Limb (tissue), 2 donors: ENCODE results near the gene IL19.

Experiments used
- DNase-seq, 2 donors: peaks; one replicate each; pipeline ENCODE4 v3.0.0-alpha.2; 2016; ENCODE audit errors: extremely low spot score in 2 of 2

The IL19 gene, protein sequence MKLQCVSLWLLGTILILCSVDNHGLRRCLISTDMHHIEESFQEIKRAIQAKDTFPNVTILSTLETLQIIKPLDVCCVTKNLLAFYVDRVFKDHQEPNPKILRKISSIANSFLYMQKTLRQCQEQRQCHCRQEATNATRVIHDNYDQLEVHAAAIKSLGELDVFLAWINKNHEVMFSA

GRCh38 chr1:206770531-206771337 is at the start of gene IL19:
Gene IL19 (plus strand): TSS chr1:206770773. CDS start chr1:206836663, 65,890 bp downstream.
- no peak for DNase-seq

DNA sequence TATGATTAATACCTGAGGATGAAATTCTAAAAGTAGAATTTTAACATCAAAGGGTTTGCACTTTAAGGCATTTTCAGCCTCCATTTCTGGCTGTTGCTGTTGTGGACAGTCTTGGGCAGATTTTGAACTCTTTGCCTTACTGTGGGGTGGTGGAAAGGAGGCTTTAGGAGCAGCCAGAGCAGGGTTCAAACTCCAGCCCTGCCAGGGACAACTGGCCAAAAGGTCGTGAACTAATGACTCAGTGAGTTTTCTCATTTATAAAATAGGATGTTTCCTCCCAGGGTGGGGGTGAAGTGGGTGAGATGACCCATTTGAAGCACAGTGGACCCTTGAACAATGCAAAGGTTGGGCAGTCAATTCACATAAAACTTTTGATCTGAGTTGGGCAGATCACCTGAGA is 49.1 kb upstream of the IL19 start:
- DNase-seq = no peak

DNA sequence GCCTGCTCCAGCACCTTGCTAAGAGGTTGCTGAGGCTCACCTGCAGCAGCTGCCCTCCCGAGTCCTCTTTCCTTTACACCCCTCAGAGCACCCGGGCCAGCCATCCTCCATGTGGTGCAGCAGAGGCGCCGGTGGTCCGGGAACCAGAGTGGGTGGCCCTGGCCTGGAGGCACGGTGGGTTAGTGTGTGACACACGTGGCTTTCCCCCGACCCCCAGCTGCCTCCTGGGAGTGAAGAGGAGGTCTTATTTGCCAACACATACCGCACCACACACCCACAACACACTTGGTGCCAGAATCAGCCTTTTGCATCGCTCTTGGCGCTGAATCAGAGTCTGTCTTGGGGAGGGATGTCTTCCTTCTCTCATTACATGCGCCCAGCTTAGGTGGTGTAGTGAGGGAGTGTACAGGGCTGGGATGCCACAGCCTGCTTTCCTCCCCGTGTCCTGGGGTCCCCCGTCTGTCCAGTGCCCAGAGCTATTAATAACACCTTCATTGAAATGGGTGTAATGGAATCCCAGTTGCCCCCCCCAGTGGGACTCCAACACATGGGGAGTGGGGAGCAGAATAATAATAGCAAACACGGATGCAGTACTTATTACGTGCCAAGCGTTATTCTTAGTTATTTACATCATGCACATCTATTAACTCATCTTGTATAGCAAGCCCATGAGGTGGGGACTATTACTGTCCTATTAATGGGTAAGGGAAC is 47.7 kb upstream of the IL19 start:
- DNase-seq = no peak

GRCh38 chr1:206723462-206723804 is 47.1 kb upstream of the IL19 start:
- DNase-seq = no peak

GRCh38 chr1:206723805-206724472 is 46.6 kb upstream of the IL19 start:
- DNase-seq = no peak

DNA sequence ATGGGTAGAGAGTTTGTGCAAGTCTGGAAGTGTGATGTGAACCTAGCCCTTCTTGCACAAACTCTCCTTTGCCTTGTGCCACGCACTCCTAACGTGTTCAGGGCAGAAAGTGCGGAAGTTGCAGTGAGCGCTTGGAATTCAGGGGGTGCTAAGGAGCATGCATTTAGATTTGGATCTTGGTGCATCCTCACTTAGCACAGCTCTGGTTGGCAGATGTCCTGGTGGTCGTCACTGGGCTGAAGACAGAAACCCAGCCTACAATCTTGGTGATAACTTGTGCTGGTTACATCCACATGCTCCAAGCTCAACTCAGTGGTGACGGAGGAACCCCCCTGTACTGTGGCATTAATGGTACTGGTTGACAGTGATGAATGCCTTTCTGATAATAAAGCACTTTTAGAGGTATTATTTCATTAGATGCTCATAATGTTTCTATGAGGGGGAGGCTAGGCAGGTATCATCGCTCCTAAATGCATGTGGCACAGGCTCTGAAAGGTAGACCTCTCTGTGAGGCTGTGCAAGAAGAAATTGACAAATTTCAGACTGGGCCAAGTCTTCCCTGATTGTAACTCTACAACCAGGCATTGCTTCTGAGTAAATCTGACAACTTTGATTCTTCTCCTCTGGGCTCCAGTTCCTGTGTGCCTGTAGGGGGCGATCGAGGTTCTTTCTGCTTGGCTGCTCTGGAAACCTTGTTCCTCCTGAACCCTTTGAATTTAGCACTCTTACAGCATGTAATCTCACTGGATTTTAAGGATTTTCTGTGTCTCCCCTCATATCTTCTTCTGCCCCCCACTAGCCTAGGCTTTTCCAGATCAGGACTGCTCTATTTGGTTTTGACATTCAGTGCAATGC is 45.2 kb upstream of the IL19 start:
- DNase-seq = no peak

DNA sequence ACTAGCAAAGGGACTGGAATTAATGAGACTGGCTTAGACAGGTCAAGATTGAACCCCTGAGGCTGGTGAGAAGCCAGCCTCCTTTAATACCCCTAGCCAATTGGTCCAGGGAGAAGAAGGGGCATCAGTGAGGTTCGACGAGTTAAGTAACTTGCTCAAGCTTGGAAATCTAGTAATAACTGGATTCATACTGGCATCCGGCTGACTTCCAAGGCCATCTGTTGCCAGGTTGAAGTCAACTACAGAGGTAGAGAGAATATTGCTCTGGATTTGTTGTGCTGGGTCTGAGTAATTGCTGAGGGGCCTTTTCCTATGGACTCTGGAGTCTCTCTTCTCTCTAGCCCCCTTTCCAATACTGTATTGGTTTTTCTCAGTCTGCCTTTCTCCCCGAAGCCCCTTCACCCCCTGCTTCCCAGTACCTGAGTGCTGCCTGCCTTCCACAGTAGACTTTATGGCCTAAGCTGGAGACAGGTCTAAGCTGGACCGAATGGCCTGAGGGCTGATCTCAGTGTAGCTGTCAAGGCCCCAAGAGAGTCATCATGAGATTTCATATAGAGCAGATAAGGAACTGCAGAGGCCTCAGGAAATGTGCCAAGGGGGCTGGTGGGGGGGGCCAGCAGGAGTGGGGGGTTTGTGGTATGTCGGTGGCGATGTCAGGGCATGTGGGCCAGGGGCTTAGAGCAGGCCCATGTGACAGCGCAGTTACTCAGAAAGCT is 42.4 kb upstream of the IL19 start:
- DNase-seq = no peak

- no peak for DNase-seq
Observed at GRCh38 chr1:206728697-206728987, 41.9 kb upstream of the IL19 start.

GRCh38 chr1:206729050-206729449 is 41.5 kb upstream of the IL19 start:
- DNase-seq = no peak

GRCh38 chr1:206729507-206729906 is 41.1 kb upstream of the IL19 start:
- DNase-seq = no peak

DNA sequence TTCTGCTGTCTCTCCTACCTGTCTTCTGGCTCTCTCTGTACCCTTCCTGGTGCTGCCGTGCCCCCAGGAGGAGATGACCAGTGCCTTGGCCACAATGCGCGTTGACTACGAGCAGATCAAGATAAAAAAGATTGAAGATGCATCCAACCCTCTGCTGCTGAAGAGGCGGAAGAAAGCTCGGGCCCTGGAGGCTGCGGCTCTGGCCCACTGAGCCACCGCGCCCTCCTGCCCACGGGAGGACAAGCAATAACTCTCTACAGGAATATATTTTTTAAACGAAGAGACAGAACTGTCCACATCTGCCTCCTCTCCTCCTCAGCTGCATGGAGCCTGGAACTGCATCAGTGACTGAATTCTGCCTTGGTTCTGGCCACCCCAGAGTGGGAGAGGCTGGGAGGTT is 38.1 kb upstream of the IL19 start:
- no peak for DNase-seq

DNA sequence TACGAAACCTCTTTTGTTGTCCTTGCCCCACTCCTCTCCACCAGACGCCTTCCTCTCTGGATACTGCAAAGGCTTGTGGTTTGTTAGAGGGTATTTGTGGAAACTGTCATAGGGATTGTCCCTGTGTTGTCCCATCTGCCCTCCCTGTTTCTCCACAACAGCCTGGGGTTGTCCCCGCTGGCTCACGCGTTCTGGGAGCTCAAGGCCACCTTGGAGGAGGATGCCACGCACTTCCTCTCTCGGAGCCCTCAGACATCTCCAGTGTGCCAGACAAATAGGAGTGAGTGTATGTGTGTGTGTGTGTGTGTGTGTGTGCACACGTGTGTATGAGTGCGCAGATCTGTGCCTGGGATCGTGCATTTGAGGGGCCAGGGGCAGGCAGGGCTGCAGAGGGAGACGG is 37.6 kb upstream of the IL19 start:
- no peak for DNase-seq

DNA sequence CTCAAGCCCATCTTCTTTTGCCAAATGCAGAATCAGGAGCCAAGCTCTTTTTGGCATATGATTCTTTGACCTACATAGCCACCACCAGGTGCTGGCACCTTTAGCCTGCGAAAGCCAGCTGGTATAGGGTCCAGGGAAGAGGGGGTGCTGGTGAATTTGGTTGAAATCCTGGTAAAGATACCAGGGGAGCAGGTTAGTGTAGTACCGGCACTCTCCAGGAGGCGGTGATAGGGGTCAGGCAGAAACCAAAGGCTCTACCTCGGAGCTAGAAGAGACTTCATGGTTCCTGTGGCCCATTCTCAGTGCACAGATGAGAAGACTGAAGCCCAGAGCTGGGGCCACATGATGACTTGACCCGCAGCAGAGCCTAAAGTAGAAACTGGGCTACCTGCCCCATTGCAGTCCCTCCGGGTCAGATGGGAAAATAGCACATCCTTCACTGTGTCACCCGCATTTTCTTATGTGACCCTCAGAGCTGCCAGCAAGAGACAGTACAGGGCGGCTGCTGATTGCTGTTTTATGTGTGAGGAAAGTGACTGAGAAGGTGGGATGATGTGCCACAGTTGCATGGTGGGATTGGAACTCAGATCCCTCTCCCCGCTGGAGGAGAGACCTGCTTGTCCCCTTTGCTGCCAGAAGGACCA is 36.0 kb upstream of the IL19 start:
- DNase-seq = peak in 1 of 2 donors; percentile 72

- no peak for DNase-seq
Observed at GRCh38 chr1:206735553-206736031, 35.0 kb upstream of the IL19 start.

DNA sequence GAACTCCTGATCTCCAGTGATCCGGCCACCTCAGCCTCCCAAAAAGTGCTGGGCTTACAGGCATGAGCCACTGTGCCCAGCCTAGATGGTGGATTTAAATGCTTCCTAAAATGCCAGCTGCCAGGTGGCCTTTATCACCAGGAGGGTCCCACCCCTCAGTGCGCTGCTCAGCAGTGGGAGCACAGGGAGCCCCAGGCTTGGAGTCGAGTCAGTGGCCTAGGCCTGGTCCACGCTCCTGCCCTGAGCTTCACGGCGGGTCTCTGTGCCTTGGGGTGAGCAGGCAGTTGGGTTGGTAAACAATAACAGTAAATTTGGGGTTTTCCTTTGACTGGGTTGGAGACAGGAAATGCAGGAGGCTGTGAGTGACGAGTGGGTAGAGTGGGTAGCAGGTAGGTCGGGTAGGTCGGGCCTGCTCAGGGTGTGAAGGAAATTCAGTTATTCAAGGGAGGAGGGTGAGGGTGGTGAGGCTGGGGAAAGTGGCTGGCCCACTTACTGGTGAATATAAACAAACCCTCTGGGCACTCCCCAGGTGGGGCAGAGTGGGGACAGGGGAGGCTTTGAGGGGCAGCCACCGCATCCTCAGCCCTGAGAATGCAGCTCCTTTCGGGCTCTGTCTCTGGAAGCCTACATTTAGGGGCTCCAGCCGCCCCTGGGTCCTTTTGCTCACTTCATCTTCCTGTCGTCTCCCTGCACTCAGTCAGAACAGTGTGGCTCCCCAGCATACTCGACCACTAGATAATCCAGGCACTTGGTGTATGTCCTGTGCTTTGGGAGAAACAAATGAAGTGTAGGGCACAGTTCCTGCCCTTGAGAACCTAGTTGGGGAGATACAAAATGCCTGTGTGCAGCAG is 33.5 kb upstream of the IL19 start:
- DNase-seq = no peak

DNA sequence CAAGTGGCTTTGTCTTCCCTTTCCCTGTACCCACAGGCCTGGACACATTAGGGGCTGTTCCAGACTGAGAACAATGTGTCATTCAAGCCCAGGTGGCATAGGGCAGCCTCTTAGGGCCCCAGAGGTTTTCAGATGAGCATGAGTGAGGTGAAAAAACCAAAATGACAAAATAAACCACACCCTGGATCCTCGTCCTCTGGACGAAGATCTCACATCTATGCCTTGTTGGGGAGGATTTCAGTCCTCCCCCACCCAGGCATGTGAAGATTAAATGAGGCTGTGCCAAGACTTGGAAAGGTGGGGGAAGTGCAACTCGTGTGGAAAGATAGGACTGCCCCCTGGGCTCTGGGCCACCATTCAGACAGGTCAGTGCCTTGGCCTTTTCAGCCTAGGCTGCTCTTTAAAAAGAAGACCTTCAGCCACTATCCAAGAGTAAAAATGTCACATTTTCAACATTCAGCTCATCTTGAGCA is 32.8 kb upstream of the IL19 start:
- DNase-seq = no peak

DNA sequence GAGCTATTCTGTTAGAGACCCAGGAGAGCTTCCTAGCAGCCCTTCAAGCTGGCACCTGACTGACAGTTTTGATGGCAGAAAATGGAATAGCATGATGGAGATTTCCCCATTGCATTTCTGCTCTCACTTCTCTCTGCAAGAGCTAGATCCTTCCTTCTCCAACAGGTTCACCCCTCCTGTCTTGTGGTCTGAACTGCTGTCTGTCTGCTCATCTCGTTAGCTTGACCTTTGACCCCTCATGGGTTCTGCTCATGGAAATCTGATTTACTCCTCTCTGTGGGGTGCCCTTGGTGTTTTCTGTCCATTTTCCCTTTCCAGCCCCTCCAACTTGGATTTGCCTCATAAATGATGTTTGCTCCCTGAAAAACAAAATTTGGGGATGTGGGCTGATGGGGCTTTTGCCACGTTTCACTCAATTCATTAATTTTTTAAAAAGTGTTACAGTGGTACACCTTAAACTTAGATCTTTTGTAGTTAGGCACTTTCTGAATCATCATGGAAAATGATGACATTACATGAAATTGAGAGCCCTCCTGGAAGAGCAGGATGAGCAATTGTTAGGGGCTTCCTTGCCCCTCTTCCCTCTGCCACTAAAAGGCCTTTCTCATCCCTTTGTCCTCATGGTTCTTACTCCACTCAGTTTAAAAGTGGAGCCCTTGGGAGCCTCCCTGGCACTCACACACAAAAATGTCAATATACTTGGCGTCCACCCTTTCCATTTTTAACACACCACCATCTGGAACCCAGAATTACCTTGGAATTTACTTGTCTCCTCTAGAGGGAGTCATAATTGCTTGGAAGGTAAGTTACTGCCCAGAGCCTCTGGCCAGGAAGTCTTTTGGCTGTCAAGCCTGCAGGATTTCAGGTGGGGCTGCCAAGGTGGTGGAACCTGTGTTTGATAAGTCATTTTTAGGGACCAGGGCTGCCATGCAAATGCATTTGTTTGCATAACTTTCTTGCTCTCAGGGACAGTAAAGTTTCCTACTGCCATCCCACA is 31.9 kb upstream of the IL19 start:
- DNase-seq = peak in 1 of 2 donors; percentile 30
